Neural cell (in vitro differentiated cells): ENCODE measurements around the gene SENP5. TPM values are rescaled to one million over a fixed set of nuclear protein-coding genes. Genes with fewer than 3 reads are reported as not detected.
"Not testable (repeated sequence)": the region's sequence is repeated elsewhere in the genome, so short reads cannot be mapped to it uniquely, and the experiment has no call there.

ENCODE experiments used
- H2AFZ ChIP-seq: fragments of 200-600, 300-800 bp; sonication (generic), shearing (Covaris generic); 2 replicates; pipeline ENCODE4 v1.6.0; 2014; ENCODE audit warnings: low read depth, mild to moderate bottlenecking, antibody characterized with exemption, low read length, moderate library complexity
- H3F3A ChIP-seq: fragments of 200-600 bp; shearing (Covaris generic); 2 replicates; pipeline ENCODE4 v1.6.1; 2016; ENCODE audit warnings: mild to moderate bottlenecking, moderate library complexity, mixed read lengths, antibody characterized with exemption, low read length; ENCODE audit not compliant: insufficient read depth, poor library complexity, severe bottlenecking
- H3K27ac ChIP-seq: fragments of 200-600, 300-800 bp; sonication (generic), shearing (Covaris generic); 2 replicates; pipeline ENCODE4 v1.5.1; 2014; ENCODE audit warnings: mild to moderate bottlenecking, low read length, moderate library complexity
- H3K27me3 ChIP-seq: fragments of 300-800, 200-600 bp; sonication (generic), shearing (Covaris generic); 2 replicates; pipeline ENCODE4 v1.6.0; 2014; ENCODE audit warnings: mild to moderate bottlenecking, low read depth, low read length, moderate library complexity; ENCODE audit not compliant: insufficient read depth
- H3K36me3 ChIP-seq: fragments of 300-800, 200-600 bp; sonication (generic), shearing (Covaris generic); 2 replicates; pipeline ENCODE4 v1.5.1; 2014; ENCODE audit warnings: mild to moderate bottlenecking, antibody characterized with exemption, low read length, moderate library complexity; ENCODE audit not compliant: insufficient read depth
- H3K4me2 ChIP-seq: fragments of 300-800, 200-600 bp; sonication (generic), shearing (Covaris generic); 2 replicates; pipeline ENCODE4 v1.6.0; 2014; ENCODE audit warnings: mild to moderate bottlenecking, low read length
- H3K4me3 ChIP-seq: fragments of 300-800, 200-600 bp; sonication (generic), shearing (Covaris generic); 2 replicates; pipeline ENCODE4 v1.5.1; 2014; ENCODE audit warnings: mild to moderate bottlenecking, low read length, moderate library complexity
- H3K79me2 ChIP-seq: fragments of 200-600 bp; shearing (Covaris generic); replicated peaks from 2 replicates; pipeline ENCODE4 v1.6.0; 2014; ENCODE audit warnings: mild to moderate bottlenecking, low read length, moderate library complexity; ENCODE audit not compliant: insufficient read depth
- H3K9ac ChIP-seq: fragments of 300-800, 200-600 bp; sonication (generic), shearing (Covaris generic); 2 replicates; pipeline ENCODE4 v1.6.1; 2016; ENCODE audit warnings: mild to moderate bottlenecking, low read length, mixed read lengths
- H3K9me2 ChIP-seq: fragments of 200-600 bp; shearing (Covaris generic); 2 replicates; pipeline ENCODE4 v1.6.1; 2016; ENCODE audit warnings: mild to moderate bottlenecking, low read length, mixed read lengths; ENCODE audit not compliant: insufficient read depth
- H3K9me3 ChIP-seq: fragments of 200-600, 300-800 bp; sonication (generic), shearing (Covaris generic); 2 replicates; pipeline ENCODE4 v1.6.1; 2016; ENCODE audit warnings: mild to moderate bottlenecking, mixed run types, low read length, moderate library complexity, mixed read lengths
- H4K20me1 ChIP-seq: fragments of 200-600 bp; shearing (Covaris generic); 2 replicates; pipeline ENCODE4 v1.6.1; 2016; ENCODE audit warnings: mild to moderate bottlenecking, mixed run types; ENCODE audit not compliant: insufficient read depth
- CTCF ChIP-seq: fragments of 450-650 bp; IDR thresholded peaks from 2 replicates; pipeline ENCODE4 v1.5.1; 2014; ENCODE audit warnings: antibody characterized with exemption, mild to moderate bottlenecking, moderate library complexity; ENCODE audit not compliant: poor library complexity, severe bottlenecking
- EP300 ChIP-seq: fragments of 450-650 bp; conservative IDR thresholded peaks from 2 replicates; pipeline ENCODE4 v1.6.1; 2014; ENCODE audit warnings: antibody characterized with exemption, mild to moderate bottlenecking, moderate library complexity; ENCODE audit not compliant: poor library complexity, severe bottlenecking
- EZH2 ChIP-seq: fragments of 200-600, 300-800 bp; shearing (Covaris generic), sonication (generic); IDR thresholded peaks from 2 replicates; pipeline ENCODE4 v1.6.1; 2014; ENCODE audit warnings: antibody characterized with exemption, low read length, borderline replicate concordance, mild to moderate bottlenecking; ENCODE audit not compliant: insufficient read depth, poor library complexity, severe bottlenecking
- MXI1 ChIP-seq: fragments of 450-650 bp; conservative IDR thresholded peaks from 2 replicates; pipeline ENCODE4 v1.6.1; 2014; ENCODE audit warnings: antibody characterized with exemption, mild to moderate bottlenecking; ENCODE audit not compliant: poor library complexity, severe bottlenecking
- POLR2AphosphoS5 ChIP-seq: IDR thresholded peaks from 2 replicates; pipeline ENCODE4 v1.6.1; 2012
- RAD21 ChIP-seq: fragments of 450-650 bp; conservative IDR thresholded peaks from 2 replicates; pipeline ENCODE4 v1.6.1; 2014; ENCODE audit warnings: antibody characterized with exemption, mild to moderate bottlenecking, moderate library complexity
- REST ChIP-seq: IDR thresholded peaks from 2 replicates; pipeline ENCODE4 v1.6.1; 2012; ENCODE audit warnings: borderline replicate concordance
- SMC3 ChIP-seq: fragments of 450-650 bp; conservative IDR thresholded peaks from 2 replicates; pipeline ENCODE4 v1.6.1; 2014; ENCODE audit warnings: antibody characterized with exemption, mild to moderate bottlenecking, moderate library complexity; ENCODE audit not compliant: poor library complexity
- TAF1 ChIP-seq: IDR thresholded peaks from 2 replicates; pipeline ENCODE4 v1.6.1; 2012; ENCODE audit warnings: low read depth
- polyA minus RNA-seq: library from RNA; depleted of rRNA, polyadenylated mRNA; stranded (reverse); fragments of >200 nt; gene quantifications from 2 replicates; pipeline ENCODE4 v1.2.3, GENCODE V29; 2014
- polyA plus RNA-seq: library from polyadenylated mRNA; depleted of rRNA; stranded (reverse); fragments of >200 nt; gene quantifications from 2 replicates; pipeline ENCODE4 v1.2.3, GENCODE V29; 2014

The SENP5 gene
- polyA plus RNA-seq (24.2 and 27.3 TPM in 2 replicates), polyA minus RNA-seq (95.9 and 113 TPM in 2 replicates)

GRCh38 chr3:196867507-196868296 lies at the start of gene SENP5:
Gene SENP5 (plus strand): TSS chr3:196867920. CDS start chr3:196885182, 17,262 bp downstream.
- Histone ChIP-seq H3K79me2 (peaks cover 35% of the 10 kb centered on the region), H3K4me3 (peak within 1 kb of the TSS; percentile 93), H4K20me1 (no peaks in the 10 kb centered on the region), H3K4me2 (peak within 1 kb of the TSS; percentile 92), H2AFZ (peak within 1 kb of the TSS; percentile 99), H3K9me2 (no peaks in the 10 kb centered on the region), H3K9me3 (no peaks in the 10 kb centered on the region), H3K27ac (peak within 1 kb of the TSS; percentile 98), H3F3A (no peaks in the 10 kb centered on the region), H3K36me3 (no peaks in the 10 kb centered on the region), H3K9ac (peak within 1 kb of the TSS; percentile 88), H3K27me3 (no peaks in the 10 kb centered on the region)
- peak; percentile 23 for TF ChIP-seq SMC3
- peak; percentile 46 for TF ChIP-seq EP300
- peak; percentile 97 for TF ChIP-seq POLR2AphosphoS5
- peak; percentile 43 for TF ChIP-seq REST
- no peak for TF ChIP-seq TAF1
- TF ChIP-seq EZH2: no peak
- TF ChIP-seq RAD21: no peak
- TF ChIP-seq MXI1: peak; percentile 76
- TF ChIP-seq CTCF: no peak

GRCh38 chr3:196821806-196822355 lies 45.8 kb upstream of the SENP5 start:
- no peaks in the 10 kb centered on the region for H3K27me3 ChIP-seq
- H3F3A ChIP-seq: no peaks in the 10 kb centered on the region
- H3K4me2 ChIP-seq: no peak overlapping the region
- H3K27ac ChIP-seq: no peak overlapping the region
- H3K9ac ChIP-seq: no peak overlapping the region
- no peak for TF ChIP-seq EP300
- TF ChIP-seq CTCF: no peak
- TF ChIP-seq REST: no peak
- no peak for TF ChIP-seq RAD21
- TF ChIP-seq TAF1: no peak
- TF ChIP-seq MXI1: no peak
- TF ChIP-seq POLR2AphosphoS5: no peak
- TF ChIP-seq EZH2: no peak
- no peak for TF ChIP-seq SMC3
- H3K79me2 ChIP-seq: no peaks in the 10 kb centered on the region
- no peaks in the 10 kb centered on the region for H4K20me1 ChIP-seq
- no peak overlapping the region for H3K4me3 ChIP-seq
- H3K9me2 ChIP-seq: no peaks in the 10 kb centered on the region
- no peaks in the 10 kb centered on the region for H3K9me3 ChIP-seq
- no peak overlapping the region for H2AFZ ChIP-seq
- peaks cover 7% of the 10 kb centered on the region for H3K36me3 ChIP-seq

GRCh38 chr3:196829651-196830050 lies 38.1 kb upstream of the SENP5 start:
- not testable (repeated sequence) for H3K9ac ChIP-seq, H4K20me1 ChIP-seq

More at GRCh38 chr3:196829651-196830050, 38.1 kb upstream of the SENP5 start:
- not testable (repeated sequence) for H3K27ac ChIP-seq, H3F3A ChIP-seq, H3K79me2 ChIP-seq, H3K4me2 ChIP-seq, H3K4me3 ChIP-seq, H3K9me2 ChIP-seq, H3K27me3 ChIP-seq, H3K9me3 ChIP-seq, H2AFZ ChIP-seq, H3K36me3 ChIP-seq
